ENCODE measurements around the gene WASF1. TPM values are rescaled to one million over a fixed set of nuclear protein-coding genes. Genes with fewer than 3 reads are reported as not detected.

Gene WASF1
- total RNA-seq, 1 experiment from 2014 or later, result 28.6 TPM

GRCh38 chr6:110055387-110055735 lies 124.1 kb downstream of the WASF1 start:
- no peak overlapping the region for H4K8ac ChIP-seq (replicated peaks; ENCODE audit: insufficient read length, low read depth, low read length)
- no peaks in the 10 kb centered on the region for H3K4me1 ChIP-seq (ENCODE audit: insufficient read depth, low read length)
- H2AK5ac ChIP-seq (ENCODE audit: insufficient read length, low read length), result no peak overlapping the region
- Mint-ChIP-seq H3K27me3 (ENCODE audit: low read depth) (no peaks in the 10 kb centered on the region; the same call in 1 of the 2 replicates), H3K4me3 (no peak overlapping the region), H3K4me1 (peaks cover 7 to 12% of the 10 kb centered on the region in 2 experiments), H3K36me3 (ENCODE audit: insufficient read depth in 1 of 3, low read depth in 3 of 3) (no peaks in the 10 kb centered on the region), H3K9me3 (no peaks in the 10 kb centered on the region), H3K27ac (no peak overlapping the region; a peak in 1 of 7 replicates)
- no peaks in the 10 kb centered on the region for H4K20me1 ChIP-seq (ENCODE audit: control insufficient read depth, insufficient read depth, insufficient read length)
- no peak for DNase-seq
- no peak overlapping the region for H3K4me2 ChIP-seq (ENCODE audit: insufficient read depth, insufficient read length, low read length)
- H3K56ac ChIP-seq (ENCODE audit: insufficient read length, low read depth, low read length), result no peak overlapping the region
- WGBS (ENCODE audit: extremely low coverage, insufficient read length, low lambda C conversion rate), result no CpG with 5 or more reads among the region's 3 CpGs
- H3K14ac ChIP-seq (ENCODE audit: insufficient read depth, low read length), result no peak overlapping the region
- no peak for TF ChIP-seq CTCF (conservative IDR thresholded peaks at IDR 0.05)
- no peak overlapping the region for H3K18ac ChIP-seq (ENCODE audit: insufficient read length, low read depth, low read length)
- no peaks in the 10 kb centered on the region for H3K79me2 ChIP-seq (ENCODE audit: insufficient read depth, low read length)
- H3K27me3 ChIP-seq (ENCODE audit: insufficient read depth, low read length), result no peaks in the 10 kb centered on the region
- H3K27ac ChIP-seq (ENCODE audit: insufficient read length, low read depth, low read length), result no peak overlapping the region
- H2BK20ac ChIP-seq (ENCODE audit: low read depth, low read length, poor library complexity, severe bottlenecking), result no peak overlapping the region
- no peak overlapping the region for H2BK12ac ChIP-seq (ENCODE audit: insufficient read length, low read depth, low read length)
- no peaks in the 10 kb centered on the region for H3K79me1 ChIP-seq (ENCODE audit: insufficient read depth, low read depth, low read length, poor library complexity, severe bottlenecking)
- H3K23ac ChIP-seq (ENCODE audit: insufficient read length, low read depth, low read length), result no peak overlapping the region
- H3K4ac ChIP-seq (ENCODE audit: low read depth, low read length), result no peak overlapping the region
- no peak overlapping the region for H2AFZ ChIP-seq (ENCODE audit: low read length)
- H2BK120ac ChIP-seq (ENCODE audit: low read depth, low read length, poor library complexity, severe bottlenecking), result no peak overlapping the region
- H3K9ac ChIP-seq (ENCODE audit: extremely low read depth, insufficient read length, low read length), result no peak overlapping the region
- no peak overlapping the region for H3T11ph ChIP-seq (ENCODE audit: low read length)
- H2BK5ac ChIP-seq (ENCODE audit: insufficient read length, low read length), result no peak overlapping the region
- no peak overlapping the region for H2BK15ac ChIP-seq (ENCODE audit: low read depth, low read length)
- no peaks in the 10 kb centered on the region for H3K23me2 ChIP-seq (ENCODE audit: insufficient read length, low read depth, low read length, poor library complexity, severe bottlenecking)
- H3K9me3 ChIP-seq (ENCODE audit: control insufficient read depth, low read depth, low read length), result no peaks in the 10 kb centered on the region
- H4K91ac ChIP-seq (ENCODE audit: insufficient read length, low read depth, low read length), result no peak overlapping the region
- H4K5ac ChIP-seq (ENCODE audit: insufficient read length, low read depth, low read length), result no peak overlapping the region

Data from H9 (cell line).